ENCODE results near the gene SLIT3. TPM values are rescaled to one million over a fixed set of nuclear protein-coding genes. Genes with fewer than 3 reads are reported as not detected.

Gene SLIT3
- polyA plus RNA-seq, 1 of the 3 experiments (the other 2 are of a cell fraction) = 119 TPM

GRCh38 chr5:169335806-169336205, 34.9 kb upstream of the SLIT3 start (continued):
- no peak for TF ChIP-seq CTCF (IDR thresholded peaks at IDR 0.05)
- no peak for TF ChIP-seq TAF1 (IDR thresholded peaks at IDR 0.05; ENCODE audit: borderline replicate concordance, low read depth, low read length)
- no peak for TF ChIP-seq USF1 (IDR thresholded peaks at IDR 0.05; ENCODE audit: borderline replicate concordance, low read depth)
- TF ChIP-seq, protein P1, sequence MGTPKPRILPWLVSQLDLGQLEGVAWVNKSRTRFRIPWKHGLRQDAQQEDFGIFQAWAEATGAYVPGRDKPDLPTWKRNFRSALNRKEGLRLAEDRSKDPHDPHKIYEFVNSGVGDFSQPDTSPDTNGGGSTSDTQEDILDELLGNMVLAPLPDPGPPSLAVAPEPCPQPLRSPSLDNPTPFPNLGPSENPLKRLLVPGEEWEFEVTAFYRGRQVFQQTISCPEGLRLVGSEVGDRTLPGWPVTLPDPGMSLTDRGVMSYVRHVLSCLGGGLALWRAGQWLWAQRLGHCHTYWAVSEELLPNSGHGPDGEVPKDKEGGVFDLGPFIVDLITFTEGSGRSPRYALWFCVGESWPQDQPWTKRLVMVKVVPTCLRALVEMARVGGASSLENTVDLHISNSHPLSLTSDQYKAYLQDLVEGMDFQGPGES (IDR thresholded peaks at IDR 0.05; ENCODE audit: low read depth, low read length) = no peak
- no peak for TF ChIP-seq TCF12 (IDR thresholded peaks at IDR 0.05)
- no peak for TF ChIP-seq JUND (IDR thresholded peaks at IDR 0.05)

GRCh38 chr5:169333518-169333917, 32.6 kb upstream of the SLIT3 start:
- Histone ChIP-seq H4K20me1 (ENCODE audit: insufficient read depth) (no peaks in the 10 kb centered on the region), H3F3A (replicated peaks; ENCODE audit: insufficient read depth) (no peaks in the 10 kb centered on the region), H3K9ac (no peak overlapping the region), H2AFZ (ENCODE audit: low read depth) (no peak overlapping the region), H3K4me2 (no peak overlapping the region), H3K79me2 (ENCODE audit: insufficient read depth) (no peaks in the 10 kb centered on the region), H3K9me3 (no peaks in the 10 kb centered on the region), H3K36me3 (replicated peaks in 1 of 2; ENCODE audit: control insufficient read depth in 1 of 2, insufficient read depth in 2 of 2, low read length in 1 of 2) (no peaks in the 10 kb centered on the region), H3K4me1 (ENCODE audit: control insufficient read depth in 1 of 2, insufficient read depth in 2 of 2, low read depth in 1 of 2, low read length in 1 of 2) (peaks cover 0 to 17% of the 10 kb centered on the region in 2 experiments; a peak in 2 of 4 replicates), H3K9me2 (no peaks in the 10 kb centered on the region), H3K4me3 (ENCODE audit: low read depth in 2 of 2, low read length in 1 of 2) (no peak overlapping the region), H3K27ac (ENCODE audit: low read depth in 2 of 2, low read length in 1 of 2) (peak overlapping the region in 1 of 2 experiments; percentile 29; a peak in 2 of 4 replicates), H3K27me3 (ENCODE audit: insufficient read depth) (no peaks in the 10 kb centered on the region)
- no peak for DNase-seq
- 80% methylated on average over 6 of the region's 6 CpGs for WGBS (ENCODE audit: low lambda C conversion rate)
- ChIA-PET CTCF (interaction anchor here (0.8 to 0.9 kb wide), 2 partner anchors 30 to 32 kb away, joined by 3 to 4 read pairs; no protein-coding TSS in a partner anchor), POLR2A (no interaction called here)
- TF ChIP-seq CHD2 (IDR thresholded peaks at IDR 0.05; ENCODE audit: low read length, partially characterized antibody) (no peak), POLR2AphosphoS5 (IDR thresholded peaks at IDR 0.05; ENCODE audit: low read depth, low read length) (no peak), MXI1 (IDR thresholded peaks at IDR 0.05; ENCODE audit: low read depth, low read length) (no peak), REST (IDR thresholded peaks at IDR 0.05; ENCODE audit: low read depth, low read length) (no peak), GATA2 (CRISPR knock-in tag; IDR thresholded peaks at IDR 0.05) (no peak), FOSL2 (IDR thresholded peaks at IDR 0.05; ENCODE audit: borderline replicate concordance, low read depth) (no peak), ZBTB33 (IDR thresholded peaks at IDR 0.05; ENCODE audit: borderline replicate concordance, low read depth) (no peak), MEF2A (IDR thresholded peaks at IDR 0.05; ENCODE audit: borderline replicate concordance, low read depth) (no peak), JUND (IDR thresholded peaks at IDR 0.05) (no peak), FOXJ3 (CRISPR knock-in tag; IDR thresholded peaks at IDR 0.05) (no peak), RFX5 (IDR thresholded peaks at IDR 0.05; ENCODE audit: low read length) (no peak), SIN3A (IDR thresholded peaks at IDR 0.05; ENCODE audit: borderline replicate concordance, low read depth, low read length) (no peak), MAX (IDR thresholded peaks at IDR 0.05; ENCODE audit: low read depth) (no peak)
- TF ChIP-seq, protein P2, sequence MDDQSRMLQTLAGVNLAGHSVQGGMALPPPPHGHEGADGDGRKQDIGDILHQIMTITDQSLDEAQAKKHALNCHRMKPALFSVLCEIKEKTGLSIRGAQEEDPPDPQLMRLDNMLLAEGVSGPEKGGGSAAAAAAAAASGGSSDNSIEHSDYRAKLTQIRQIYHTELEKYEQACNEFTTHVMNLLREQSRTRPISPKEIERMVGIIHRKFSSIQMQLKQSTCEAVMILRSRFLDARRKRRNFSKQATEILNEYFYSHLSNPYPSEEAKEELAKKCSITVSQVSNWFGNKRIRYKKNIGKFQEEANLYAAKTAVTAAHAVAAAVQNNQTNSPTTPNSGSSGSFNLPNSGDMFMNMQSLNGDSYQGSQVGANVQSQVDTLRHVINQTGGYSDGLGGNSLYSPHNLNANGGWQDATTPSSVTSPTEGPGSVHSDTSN (IDR thresholded peaks at IDR 0.05) = no peak
- TF ChIP-seq, protein P3, sequence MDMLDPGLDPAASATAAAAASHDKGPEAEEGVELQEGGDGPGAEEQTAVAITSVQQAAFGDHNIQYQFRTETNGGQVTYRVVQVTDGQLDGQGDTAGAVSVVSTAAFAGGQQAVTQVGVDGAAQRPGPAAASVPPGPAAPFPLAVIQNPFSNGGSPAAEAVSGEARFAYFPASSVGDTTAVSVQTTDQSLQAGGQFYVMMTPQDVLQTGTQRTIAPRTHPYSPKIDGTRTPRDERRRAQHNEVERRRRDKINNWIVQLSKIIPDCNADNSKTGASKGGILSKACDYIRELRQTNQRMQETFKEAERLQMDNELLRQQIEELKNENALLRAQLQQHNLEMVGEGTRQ (IDR thresholded peaks at IDR 0.05; ENCODE audit: borderline replicate concordance, low read depth, low read length) = no peak

All from SK-N-SH (cell line).